22Rv1 (cell line): ENCODE measurements around the gene XRCC4.

ENCODE experiments used
- CTCF ChIP-seq: fragments of 450-650 bp; IDR thresholded peaks from 2 replicates; pipeline ENCODE4 v1.5.1; 2017; ENCODE audit warnings: mild to moderate bottlenecking
- ZFX ChIP-seq: fragments of 450-650 bp; IDR thresholded peaks from 2 replicates; pipeline ENCODE4 v1.6.1; 2017; ENCODE audit warnings: antibody characterized with exemption, borderline replicate concordance

DNA sequence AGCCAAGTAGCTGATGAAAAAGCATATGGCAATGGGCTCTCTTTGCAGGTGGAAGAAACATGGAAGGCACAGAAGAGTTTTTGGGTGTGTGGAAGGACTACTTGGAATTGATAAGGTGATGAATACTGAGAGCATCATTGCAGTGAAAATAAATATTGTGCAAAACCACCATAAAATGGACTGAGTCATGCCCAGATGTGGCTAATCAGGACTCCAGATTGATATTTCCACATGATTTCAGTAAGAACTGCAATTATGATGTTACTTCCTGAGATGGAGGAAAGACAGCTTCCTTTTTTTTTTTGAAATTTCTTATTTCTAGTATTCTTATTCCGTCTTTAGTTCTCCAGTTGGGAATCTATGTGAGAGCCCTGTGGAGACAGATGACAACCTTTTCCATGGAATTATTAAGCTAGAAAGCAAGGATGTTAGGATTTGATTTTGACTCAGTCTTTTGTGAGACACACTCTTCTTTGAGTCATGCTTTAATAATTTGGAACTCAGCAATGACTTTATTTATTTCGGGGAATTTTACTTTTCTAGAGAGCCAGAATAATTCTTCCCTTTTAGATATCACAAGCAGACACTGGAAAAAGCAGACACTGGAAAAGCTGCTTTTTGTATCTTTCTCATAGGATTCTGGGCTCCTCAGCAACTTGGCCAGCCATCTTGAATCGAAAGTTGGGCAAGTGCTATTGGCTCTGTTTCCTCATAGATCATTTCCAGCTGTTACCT is 300.0 kb downstream of the XRCC4 start:
- TF ChIP-seq CTCF = no peak
- no peak for TF ChIP-seq ZFX
